Dedifferentiated amniotic fluid mesenchymal stem cell (primary cell): ENCODE results near the gene PSTPIP1.
"Not testable (repeated sequence)": the region's sequence is repeated elsewhere in the genome, so short reads cannot be mapped to it uniquely, and the experiment has no call there.

Source experiments
- DNase-seq: peaks from one replicate; pipeline ENCODE4 v3.0.0-alpha.2; 2016; ENCODE audit errors: extremely low spot score

The PSTPIP1 gene

GRCh38 chr15:76994971-76995945 is at the start of gene PSTPIP1:
PSTPIP1 (plus strand) TSS chr15:76995126; CDS start chr15:76995574, 448 bp downstream.
- no peak for DNase-seq

- no peak for DNase-seq
Observed at GRCh38 chr15:76945494-76946093, 49.3 kb upstream of the PSTPIP1 start.

- DNase-seq = no peak
Observed at GRCh38 chr15:76947454-76947853, 47.5 kb upstream of the PSTPIP1 start.

- no peak for DNase-seq
Observed at GRCh38 chr15:76951220-76951619, 43.7 kb upstream of the PSTPIP1 start.

GRCh38 chr15:76953913-76954312 is 41.0 kb upstream of the PSTPIP1 start:
- no peak for DNase-seq

GRCh38 chr15:76954744-76955143 is 40.2 kb upstream of the PSTPIP1 start:
- DNase-seq = no peak

- DNase-seq = no peak
Observed at GRCh38 chr15:76961268-76962011, 33.5 kb upstream of the PSTPIP1 start.

GRCh38 chr15:76962337-76963013 is 32.5 kb upstream of the PSTPIP1 start:
- no peak for DNase-seq

- DNase-seq = no peak
Observed at GRCh38 chr15:76963596-76963995, 31.3 kb upstream of the PSTPIP1 start.

GRCh38 chr15:76964157-76964556 is 30.8 kb upstream of the PSTPIP1 start:
- no peak for DNase-seq

GRCh38 chr15:76966051-76966450 is 28.9 kb upstream of the PSTPIP1 start:
- not testable (repeated sequence) for DNase-seq

GRCh38 chr15:76967067-76967466 is 27.9 kb upstream of the PSTPIP1 start:
- no peak for DNase-seq

GRCh38 chr15:76968306-76968705 is 26.6 kb upstream of the PSTPIP1 start:
- DNase-seq = no peak

- DNase-seq = no peak
Observed at GRCh38 chr15:76972389-76973361, 22.3 kb upstream of the PSTPIP1 start.

- no peak for DNase-seq
Observed at GRCh38 chr15:76973362-76973743, 21.6 kb upstream of the PSTPIP1 start.

GRCh38 chr15:76973906-76974305 is 21.0 kb upstream of the PSTPIP1 start:
- DNase-seq = no peak

- no peak for DNase-seq
Observed at GRCh38 chr15:76974456-76975036, 20.4 kb upstream of the PSTPIP1 start.

GRCh38 chr15:76976141-76976540 is 18.8 kb upstream of the PSTPIP1 start:
- DNase-seq = no peak

- DNase-seq = no peak
Observed at GRCh38 chr15:76976572-76977270, 18.2 kb upstream of the PSTPIP1 start.
